Measurements from ENCODE around the gene PCDHGB3.
"Not testable (repeated sequence)": the region's sequence is repeated elsewhere in the genome, so short reads cannot be mapped to it uniquely, and the experiment has no call there.

GRCh38 chr5:141387557-141388311 is 17.7 kb downstream of the PCDHGB3 start, which contains the start of gene PCDHGB4:
- TF ChIP-seq CTCF (IDR thresholded peaks at IDR 0.05); POLR2AphosphoS5 (IDR thresholded peaks at IDR 0.05; ENCODE audit: low read depth, low read length); REST (IDR thresholded peaks at IDR 0.05; ENCODE audit: insufficient read depth in 1 of 2, low read depth in 2 of 2, low read length in 1 of 2); TCF7L2 (IDR thresholded peaks at IDR 0.05; ENCODE audit: low read depth, low read length): not testable (repeated sequence)
